GM19455 (cell line): ENCODE data around the gene CNKSR3.
"Not testable (repeated sequence)": the region's sequence is repeated elsewhere in the genome, so short reads cannot be mapped to it uniquely, and the experiment has no call there.

ENCODE experiments used
- ATAC-seq: cut with Tn5 transposase; IDR thresholded peaks from one replicate; pipeline ENCODE4 v1.9.1; 2021; ENCODE audit not compliant: unreplicated experiment

Gene CNKSR3

GRCh38 chr6:154529957-154530356 lies 19.5 kb upstream of the CNKSR3 start:
- no peak for ATAC-seq

- no peak for ATAC-seq
Observed at GRCh38 chr6:154528310-154528915, 17.9 kb upstream of the CNKSR3 start.

GRCh38 chr6:154526996-154527395 lies 16.5 kb upstream of the CNKSR3 start:
- ATAC-seq: no peak

DNA sequence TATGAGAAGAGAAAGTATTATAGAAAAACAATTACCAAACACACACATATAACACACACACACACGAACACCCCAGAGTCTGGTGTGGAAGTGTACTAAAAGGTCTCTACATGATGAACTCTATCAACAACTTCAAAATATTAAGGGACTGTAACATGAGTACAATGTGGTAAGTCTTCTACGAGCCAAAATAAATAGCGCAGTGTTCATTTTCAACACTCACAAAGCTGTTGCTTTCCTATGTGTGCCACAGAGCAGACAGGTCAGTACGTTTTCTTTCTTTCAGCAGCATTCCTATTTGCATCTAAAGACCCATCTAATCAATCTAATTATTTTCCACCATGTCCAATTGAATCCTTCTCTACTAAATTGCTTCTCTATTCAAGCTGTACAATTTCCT lies 12.1 kb upstream of the CNKSR3 start:
- ATAC-seq: no peak

DNA sequence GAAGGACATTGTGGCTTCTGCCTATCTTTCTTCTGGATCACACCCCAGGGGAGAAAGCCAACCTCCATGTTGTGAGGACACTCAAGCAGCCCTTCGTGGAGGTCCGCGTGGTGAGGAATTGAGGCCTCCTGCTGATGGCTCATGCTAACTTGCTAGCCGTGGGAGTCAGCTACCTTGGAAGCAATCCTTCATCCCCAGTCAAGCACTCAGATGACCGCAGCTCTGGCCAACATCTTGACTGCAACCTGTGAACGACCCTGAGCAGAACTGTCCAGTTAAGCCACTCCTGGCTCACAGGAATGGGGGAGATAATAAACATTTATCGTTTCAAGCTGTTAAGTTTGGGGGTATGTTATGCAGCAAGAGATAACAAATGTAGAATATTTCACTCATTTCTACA lies 10.9 kb upstream of the CNKSR3 start:
- no peak for ATAC-seq

DNA sequence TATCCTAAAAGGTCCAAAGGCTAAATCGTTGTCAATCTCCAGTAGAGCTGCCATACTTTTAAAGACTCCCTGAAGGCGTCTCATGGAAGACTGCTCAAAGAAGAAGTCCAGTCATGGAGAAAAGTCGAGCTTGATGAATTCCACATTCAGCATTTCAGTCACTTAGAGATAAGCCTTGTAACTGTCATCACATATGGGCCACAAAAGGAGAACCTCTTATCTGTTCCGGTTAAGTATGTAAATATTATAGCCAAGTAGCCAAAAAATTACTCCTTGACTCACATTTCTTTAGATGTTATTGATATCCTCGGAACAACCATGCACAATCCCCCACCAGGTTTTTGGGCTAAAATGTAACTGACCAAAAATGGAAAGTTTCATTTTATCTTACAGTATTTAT lies 9.8 kb upstream of the CNKSR3 start:
- no peak for ATAC-seq

GRCh38 chr6:154518396-154518795 lies 7.9 kb upstream of the CNKSR3 start:
- no peak for ATAC-seq

DNA sequence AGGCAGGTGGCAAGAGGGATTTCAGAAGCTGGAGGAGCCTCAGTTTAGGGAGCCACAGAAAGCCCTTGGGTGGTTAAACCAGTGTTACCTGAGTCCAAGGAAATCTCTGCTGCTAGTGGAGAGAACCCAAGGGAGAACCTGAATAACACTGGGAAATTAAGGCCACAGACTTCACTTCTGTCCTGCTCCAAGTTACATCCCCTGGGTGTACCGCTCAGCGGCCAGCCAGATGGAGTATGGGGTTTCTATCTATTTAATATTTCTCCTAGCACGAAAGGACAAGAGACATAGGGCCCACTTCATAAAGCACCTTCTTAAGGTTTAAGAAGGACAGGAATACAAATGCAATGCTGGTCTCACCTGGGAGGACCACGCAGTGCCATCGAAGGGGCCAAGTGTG lies 5.8 kb upstream of the CNKSR3 start:
- ATAC-seq: no peak

DNA sequence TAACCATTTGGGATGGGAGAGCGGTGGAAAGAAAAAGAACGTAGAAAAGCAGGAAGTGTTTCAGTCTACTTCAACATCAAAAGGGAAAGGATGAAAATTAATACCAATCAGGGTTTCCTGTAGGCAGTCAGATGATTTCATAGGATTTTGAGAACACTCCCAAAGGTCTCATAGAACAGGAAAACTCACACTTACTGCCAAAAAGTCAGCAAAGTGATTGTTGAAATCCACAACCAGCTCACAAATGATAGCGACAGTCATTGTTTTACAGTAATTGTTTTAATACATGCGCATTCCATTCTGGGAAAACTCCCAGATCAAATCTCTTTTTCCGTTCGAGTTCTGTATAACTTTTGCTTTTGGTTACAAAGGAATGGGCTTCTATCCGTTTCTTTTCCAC lies 5.3 kb upstream of the CNKSR3 start:
- ATAC-seq: no peak

DNA sequence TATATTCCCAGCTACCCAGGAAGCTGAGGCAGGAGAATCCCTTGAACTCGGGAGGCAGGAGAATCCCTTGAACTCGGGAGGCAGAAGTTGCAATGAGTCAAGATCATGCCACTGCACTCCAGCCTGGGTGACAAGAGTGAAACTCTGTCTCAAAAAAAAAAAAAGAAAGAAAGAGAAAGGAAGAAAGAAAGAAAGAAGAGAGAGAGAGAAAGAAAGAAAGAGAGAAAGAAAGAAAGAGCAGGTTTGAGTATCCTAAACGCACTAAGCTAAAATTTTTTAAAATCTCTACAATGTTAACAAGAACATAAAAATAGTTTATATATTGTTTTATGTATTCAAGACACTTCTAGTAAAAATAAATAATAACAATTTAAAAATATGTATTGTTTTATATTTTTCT lies 4.6 kb upstream of the CNKSR3 start:
- ATAC-seq: not testable (repeated sequence)

GRCh38 chr6:154514481-154514880 lies 4.0 kb upstream of the CNKSR3 start:
- no peak for ATAC-seq

GRCh38 chr6:154513601-154514320 lies 3.3 kb upstream of the CNKSR3 start:
- no peak for ATAC-seq

DNA sequence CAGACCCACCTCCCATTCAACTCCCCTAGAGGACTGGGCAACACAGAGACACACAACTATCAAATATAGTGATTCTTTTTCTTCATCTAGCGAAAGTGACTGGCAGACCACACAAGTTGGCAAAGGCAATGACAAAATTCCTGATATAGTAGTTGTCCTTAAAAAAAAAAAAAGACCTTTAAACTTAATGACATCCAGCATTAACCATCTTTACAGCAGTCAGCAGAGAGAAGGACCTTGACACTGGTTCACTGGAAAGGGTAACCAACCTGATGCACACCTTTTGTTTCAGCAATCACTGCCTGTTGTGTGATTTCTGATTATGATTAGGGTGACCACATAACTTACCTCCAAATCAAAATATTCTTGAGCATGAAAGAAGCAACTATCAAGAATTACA lies 1.7 kb upstream of the CNKSR3 start:
- ATAC-seq: no peak

DNA sequence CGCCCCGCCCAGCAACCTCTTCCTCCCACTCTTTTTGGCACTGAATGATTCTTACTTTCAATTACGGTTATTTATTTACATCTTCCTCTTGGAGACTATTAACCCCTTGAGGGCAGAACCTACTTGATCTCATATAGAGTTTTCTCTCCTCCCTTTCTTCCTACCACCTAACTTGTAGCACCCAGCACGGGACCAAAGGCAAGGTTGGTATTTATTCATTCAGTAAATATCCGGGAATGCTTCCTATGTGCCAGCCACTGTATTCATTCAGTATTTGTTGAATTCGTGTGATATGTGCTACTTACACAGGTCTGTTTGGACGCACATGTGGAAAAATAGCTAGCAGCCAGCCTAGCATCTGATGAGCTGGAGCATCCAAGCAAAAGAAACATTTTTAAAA lies 1.3 kb upstream of the CNKSR3 start:
- no peak for ATAC-seq

DNA sequence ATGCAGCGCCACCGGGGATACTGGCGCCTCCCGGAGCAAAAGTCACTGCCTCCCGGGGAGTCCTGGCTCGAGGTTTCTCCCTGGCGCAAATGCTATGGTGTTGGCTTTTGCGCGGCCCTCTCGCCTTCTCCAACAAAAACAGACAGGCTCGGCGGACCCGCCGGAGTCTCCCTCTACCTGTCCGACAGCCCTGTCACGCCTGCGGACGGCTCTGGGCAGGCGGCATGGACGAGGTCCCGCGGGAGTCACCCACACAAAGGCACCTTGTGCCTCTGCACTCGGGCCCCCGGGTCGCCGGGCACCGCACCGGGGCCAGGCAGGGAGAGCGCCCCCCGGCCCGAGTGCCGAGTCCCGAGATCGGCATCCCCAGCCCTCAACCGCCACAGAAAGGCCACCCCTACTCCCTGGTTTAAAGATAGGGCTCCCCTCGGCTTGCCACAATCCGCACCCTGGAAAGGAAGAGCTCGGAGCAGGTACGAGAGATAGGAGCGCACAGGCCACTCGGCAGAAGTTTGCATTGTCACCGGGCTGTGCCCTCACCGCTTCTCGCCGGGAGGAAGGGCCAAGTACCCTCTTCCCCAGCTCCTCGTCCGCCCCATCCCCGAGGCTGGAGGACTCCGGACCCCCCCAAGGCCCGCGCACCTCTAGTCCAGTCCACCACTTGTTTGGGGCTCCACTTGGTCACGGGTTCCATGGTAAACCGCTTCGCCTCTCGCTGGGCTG lies 903 bp downstream of the CNKSR3 start:
- peak; percentile 28 for ATAC-seq

DNA sequence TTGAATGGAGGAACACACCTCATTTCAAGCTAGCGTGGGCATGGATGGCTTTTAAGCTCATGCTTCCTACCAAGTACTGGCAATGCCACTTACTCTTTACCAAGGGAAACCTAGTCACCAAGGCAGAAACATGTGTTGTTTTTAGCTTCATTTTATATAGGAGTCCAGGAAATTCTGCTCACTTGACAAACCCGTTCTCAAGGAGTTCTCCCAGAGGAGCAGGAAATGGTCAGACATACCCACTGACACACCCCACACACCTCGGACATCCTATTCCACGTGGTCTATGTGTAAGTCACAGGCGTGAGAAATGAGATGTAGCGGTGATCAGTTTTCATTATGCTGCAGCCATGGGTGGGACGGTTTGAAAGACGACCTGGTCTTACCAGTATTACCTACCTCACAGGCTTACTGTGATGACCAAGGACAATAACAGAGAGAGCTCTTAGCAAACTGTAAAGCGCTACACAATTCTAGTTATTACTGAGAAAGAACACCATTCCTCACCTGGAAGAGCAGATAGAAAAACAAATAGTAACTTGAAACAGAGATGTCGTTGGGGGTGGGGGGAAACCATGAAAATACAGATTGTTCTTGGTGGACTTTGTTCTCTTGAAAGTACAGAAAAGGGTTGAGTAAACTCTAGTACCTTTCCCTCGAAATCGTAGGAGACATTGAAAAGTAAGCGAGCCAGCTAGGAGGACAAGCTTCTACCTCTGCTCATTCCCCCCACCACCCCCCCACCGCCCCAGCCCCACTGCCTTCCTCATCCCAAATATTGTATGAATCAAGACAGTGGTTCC lies 1.7 kb downstream of the CNKSR3 start:
- ATAC-seq: no peak

- ATAC-seq: no peak
Observed at GRCh38 chr6:154506991-154507898, 3.2 kb downstream of the CNKSR3 start.

DNA sequence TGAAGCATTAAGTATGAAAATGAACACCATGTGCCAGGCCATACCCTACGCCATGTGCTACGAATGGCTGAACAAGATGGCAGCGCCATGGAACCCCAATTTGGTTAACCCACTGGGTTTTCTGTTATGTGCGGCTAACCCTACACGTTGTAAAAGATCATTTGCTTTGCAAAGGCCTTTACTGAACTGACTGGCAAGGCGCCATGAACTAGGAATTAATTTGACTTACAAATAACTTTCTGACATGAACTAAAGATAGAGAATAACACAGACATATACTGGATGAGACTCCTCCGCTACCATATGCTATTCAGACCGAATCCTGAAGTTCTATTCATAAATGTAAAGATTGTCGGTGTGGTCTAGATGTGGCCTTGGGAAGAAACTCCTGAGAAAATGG lies 3.9 kb downstream of the CNKSR3 start:
- ATAC-seq: no peak

DNA sequence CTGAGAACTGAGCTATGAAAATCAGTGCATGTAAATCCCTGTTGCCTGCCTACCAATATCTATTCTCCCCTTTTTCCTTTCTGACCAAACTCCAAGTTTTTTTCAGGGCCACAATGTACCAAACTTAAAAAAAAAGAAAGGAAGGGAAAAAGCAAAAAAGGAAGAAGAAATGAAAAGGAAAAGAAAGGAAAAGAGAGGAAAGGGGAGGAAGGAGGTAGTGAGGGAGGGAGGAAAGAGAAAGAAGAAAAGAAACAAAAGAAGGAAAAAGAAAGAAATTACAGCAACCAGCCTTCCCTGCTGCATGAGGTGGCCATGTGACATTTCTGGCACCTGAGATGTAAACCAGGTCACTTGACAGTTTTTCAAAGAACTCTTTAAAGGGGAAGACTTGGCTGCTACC lies 4.4 kb downstream of the CNKSR3 start:
- ATAC-seq: no peak

GRCh38 chr6:154504865-154505449 lies 5.5 kb downstream of the CNKSR3 start:
- ATAC-seq: no peak
